Activated B cell treated with CpG ODN at 0.5 μM for 24 hours (primary cell): ENCODE results near the gene ACTR1A. TPM values are rescaled to one million over a fixed set of nuclear protein-coding genes. Genes with fewer than 3 reads are reported as not detected.

ENCODE experiments used
- ATAC-seq: fragments of 200-7000 bp; cut with Tn5 transposase; one replicate; pipeline ENCODE4 v1.10.0; 2021; ENCODE audit warnings: low read depth, mild to moderate bottlenecking, moderate library complexity
- CTCF ChIA-PET: fragments of 350-600 bp; sonication (Branson Sonifier 250); formaldehyde crosslinking; loops from one replicate; lab custom pipeline; 2021; ENCODE audit warnings: antibody characterized with exemption; lab: Charles Lee
- POLR2A ChIA-PET: fragments of 350-600 bp; sonication (Branson Sonifier 250); formaldehyde crosslinking; loops from one replicate; lab custom pipeline; 2021; ENCODE audit warnings: antibody characterized with exemption; lab: Charles Lee
- DNase-seq: peaks from one replicate; pipeline ENCODE4 v3.0.0; 2022
- H3K27ac Mint-ChIP-seq: one replicate; pipeline ENCODE4 v1.8.0; 2020; ENCODE audit warnings: mixed read lengths
- H3K27me3 Mint-ChIP-seq: one replicate; pipeline ENCODE4 v1.8.0; 2021; ENCODE audit warnings: mixed read lengths
- H3K36me3 Mint-ChIP-seq: one replicate; pipeline ENCODE4 v1.8.0; 2021; ENCODE audit warnings: low read depth, mixed read lengths
- H3K4me1 Mint-ChIP-seq: one replicate; pipeline ENCODE4 v1.8.0; 2021; ENCODE audit warnings: mixed read lengths
- H3K4me3 Mint-ChIP-seq: one replicate; pipeline ENCODE4 v1.8.0; 2020; ENCODE audit warnings: mild to moderate bottlenecking, mixed read lengths
- H3K9me3 Mint-ChIP-seq: one replicate; pipeline ENCODE4 v1.8.0; 2020; ENCODE audit warnings: mixed read lengths
- intact Hi-C: fragments of 100-400 bp; cut with micrococcal nuclease; formaldehyde crosslinking; loops from one replicate; pipeline ENCODE4 v1.15.1; 2024
- total RNA-seq: library from RNA; stranded (reverse); gene quantifications from 2 replicates; pipeline ENCODE4 v1.2.3, GENCODE V29; 2022
- TF ChIP-seq, protein P1 (sequence below): fragments of 200-600 bp; IDR thresholded peaks from one replicate; pipeline ENCODE4 v1.8.0; 2022; ENCODE audit warnings: antibody characterized with exemption, mild to moderate bottlenecking

The ACTR1A gene
- total RNA-seq, 1 donor from 2014 or later = 71.9 TPM

DNA sequence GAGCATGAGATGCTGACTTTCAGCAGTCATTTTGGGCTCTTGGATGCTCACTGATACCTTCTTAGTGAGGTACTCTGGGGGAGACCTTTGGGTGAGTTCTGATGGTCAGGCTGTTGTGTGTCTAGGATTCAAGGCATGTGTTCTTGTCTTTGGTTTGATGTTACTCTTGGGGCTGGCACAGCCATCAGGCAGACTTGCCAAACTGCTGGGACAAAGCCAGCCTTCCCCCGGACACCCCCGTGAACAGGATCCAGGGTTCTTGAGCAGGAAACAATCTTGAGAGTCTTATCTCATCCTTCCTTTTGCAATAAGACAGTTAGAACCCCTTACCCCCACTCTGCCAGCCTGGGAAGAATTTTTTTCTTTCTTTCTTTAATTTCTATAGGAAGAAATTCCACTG is 43.5 kb upstream of the ACTR1A start:
- H3K27me3 Mint-ChIP-seq = no peaks in the 10 kb centered on the region
- CTCF ChIA-PET = no interaction called here

DNA sequence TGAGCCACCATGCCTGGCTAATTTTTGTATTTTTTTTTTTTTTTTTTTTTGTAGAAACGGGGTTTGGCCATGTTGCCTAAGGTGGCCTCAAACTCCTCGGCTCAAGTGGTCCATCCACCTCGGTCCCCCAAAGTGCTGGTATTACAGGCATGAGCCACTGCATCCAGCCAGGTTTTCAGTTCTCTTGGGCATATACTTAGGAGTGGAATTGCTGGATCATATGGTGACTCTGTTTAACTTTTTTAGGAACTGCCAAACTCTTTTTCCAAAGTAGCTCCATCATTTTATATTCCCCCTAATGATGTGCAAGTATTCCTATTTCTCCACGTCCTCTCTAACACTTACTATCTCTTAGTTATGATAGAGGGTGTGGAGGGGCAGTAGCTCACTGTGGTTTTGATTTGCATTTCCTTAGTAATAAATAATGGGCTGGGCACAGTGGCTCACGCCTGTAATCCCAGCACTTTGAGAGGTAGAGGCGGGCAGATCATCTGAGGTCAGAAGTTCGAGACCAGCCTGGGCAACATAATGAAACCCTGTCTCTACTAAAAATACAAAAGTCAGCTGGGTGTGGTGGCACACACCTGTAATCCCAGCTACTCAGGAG is 42.9 kb upstream of the ACTR1A start:
- no peak overlapping the region for H3K27ac Mint-ChIP-seq
- H3K4me3 Mint-ChIP-seq = no peak overlapping the region
- no peak for DNase-seq
- intact Hi-C loops = no loop called here
- ChIA-PET POLR2A (no interaction called here), CTCF (no interaction called here)
- peaks cover 7% of the 10 kb centered on the region for H3K36me3 Mint-ChIP-seq
- no peaks in the 10 kb centered on the region for H3K9me3 Mint-ChIP-seq
- H3K4me1 Mint-ChIP-seq = peaks cover 9% of the 10 kb centered on the region
- no peak for ATAC-seq
- TF ChIP-seq, protein P1, sequence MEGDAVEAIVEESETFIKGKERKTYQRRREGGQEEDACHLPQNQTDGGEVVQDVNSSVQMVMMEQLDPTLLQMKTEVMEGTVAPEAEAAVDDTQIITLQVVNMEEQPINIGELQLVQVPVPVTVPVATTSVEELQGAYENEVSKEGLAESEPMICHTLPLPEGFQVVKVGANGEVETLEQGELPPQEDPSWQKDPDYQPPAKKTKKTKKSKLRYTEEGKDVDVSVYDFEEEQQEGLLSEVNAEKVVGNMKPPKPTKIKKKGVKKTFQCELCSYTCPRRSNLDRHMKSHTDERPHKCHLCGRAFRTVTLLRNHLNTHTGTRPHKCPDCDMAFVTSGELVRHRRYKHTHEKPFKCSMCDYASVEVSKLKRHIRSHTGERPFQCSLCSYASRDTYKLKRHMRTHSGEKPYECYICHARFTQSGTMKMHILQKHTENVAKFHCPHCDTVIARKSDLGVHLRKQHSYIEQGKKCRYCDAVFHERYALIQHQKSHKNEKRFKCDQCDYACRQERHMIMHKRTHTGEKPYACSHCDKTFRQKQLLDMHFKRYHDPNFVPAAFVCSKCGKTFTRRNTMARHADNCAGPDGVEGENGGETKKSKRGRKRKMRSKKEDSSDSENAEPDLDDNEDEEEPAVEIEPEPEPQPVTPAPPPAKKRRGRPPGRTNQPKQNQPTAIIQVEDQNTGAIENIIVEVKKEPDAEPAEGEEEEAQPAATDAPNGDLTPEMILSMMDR = no peak
- H3K27me3 Mint-ChIP-seq = no peaks in the 10 kb centered on the region

More for the DNA sequence above, 43.5 kb upstream of the ACTR1A start:
- Mint-ChIP-seq H3K4me3 (no peak overlapping the region), H3K36me3 (peaks cover 11% of the 10 kb centered on the region), H3K9me3 (no peaks in the 10 kb centered on the region), H3K4me1 (peaks cover 9% of the 10 kb centered on the region), H3K27ac (no peak overlapping the region)
- POLR2A ChIA-PET = no interaction called here
- ATAC-seq (no peak), DNase-seq (no peak)
- intact Hi-C loops = no loop called here
- TF ChIP-seq, protein P1 = no peak

DNA sequence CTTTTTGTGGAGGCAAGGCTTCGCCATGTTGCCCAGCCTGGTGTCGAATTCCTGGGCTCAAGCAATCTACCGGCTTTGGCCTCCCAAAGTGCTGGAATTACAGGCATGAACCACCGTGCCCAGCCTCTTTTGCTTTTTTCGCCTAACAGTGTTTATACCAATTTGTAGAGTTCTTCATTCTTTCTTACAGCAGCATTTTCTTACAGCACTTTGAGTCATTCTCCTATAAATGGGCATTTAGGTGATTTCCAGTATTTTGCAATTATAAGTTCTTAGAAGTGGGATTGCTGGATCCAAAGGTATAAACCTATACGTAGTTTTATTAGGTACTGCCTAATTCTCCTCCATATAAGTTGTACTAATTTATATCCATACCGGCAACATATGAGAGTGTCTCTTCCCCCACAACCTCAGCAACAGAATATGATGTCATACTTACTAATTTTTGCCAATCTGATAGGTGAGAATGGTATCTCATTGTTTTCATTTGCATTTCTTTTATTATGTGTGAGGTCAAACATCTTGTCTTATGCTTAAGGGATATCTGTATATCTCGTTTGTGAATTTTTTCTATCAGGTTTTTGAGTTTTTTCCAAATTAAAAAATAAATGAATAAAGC is 40.4 kb upstream of the ACTR1A start:
- ChIA-PET CTCF (no interaction called here), POLR2A (no interaction called here)
- no peak for DNase-seq
- ATAC-seq = no peak
- intact Hi-C loops = no loop called here
- Mint-ChIP-seq H3K4me1 (peaks cover 17% of the 10 kb centered on the region), H3K4me3 (no peak overlapping the region), H3K27me3 (no peaks in the 10 kb centered on the region), H3K27ac (no peak overlapping the region), H3K9me3 (no peaks in the 10 kb centered on the region), H3K36me3 (no peaks in the 10 kb centered on the region)
- TF ChIP-seq, protein P1 = no peak

DNA sequence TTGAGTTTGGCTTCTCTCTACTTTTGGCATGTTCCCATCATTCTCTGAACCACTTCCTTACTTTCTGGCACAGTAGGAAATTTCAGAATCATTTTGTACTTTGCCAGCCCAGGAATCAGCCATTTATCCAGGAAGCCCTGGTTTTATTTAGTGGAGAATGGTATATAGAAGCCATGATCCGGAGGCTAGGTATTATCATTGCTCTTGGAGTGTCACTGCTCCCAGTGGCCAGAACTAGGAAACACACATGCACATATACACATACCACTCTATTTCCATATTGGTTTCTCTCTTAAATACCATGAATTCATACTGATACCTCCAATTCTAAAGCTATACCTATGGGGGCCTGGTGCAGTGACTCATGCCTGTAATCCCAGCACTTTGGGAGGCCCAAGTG is 37.5 kb upstream of the ACTR1A start:
- Mint-ChIP-seq H3K9me3 (no peaks in the 10 kb centered on the region), H3K27ac (no peak overlapping the region), H3K4me3 (no peak overlapping the region), H3K36me3 (peaks cover 4% of the 10 kb centered on the region), H3K27me3 (no peaks in the 10 kb centered on the region), H3K4me1 (peaks cover 21% of the 10 kb centered on the region)
- DNase-seq = no peak
- intact Hi-C loops = no loop called here
- CTCF ChIA-PET = no interaction called here
- TF ChIP-seq, protein P1 = no peak
- peak; percentile 42 for ATAC-seq
- POLR2A ChIA-PET = no interaction called here

DNA sequence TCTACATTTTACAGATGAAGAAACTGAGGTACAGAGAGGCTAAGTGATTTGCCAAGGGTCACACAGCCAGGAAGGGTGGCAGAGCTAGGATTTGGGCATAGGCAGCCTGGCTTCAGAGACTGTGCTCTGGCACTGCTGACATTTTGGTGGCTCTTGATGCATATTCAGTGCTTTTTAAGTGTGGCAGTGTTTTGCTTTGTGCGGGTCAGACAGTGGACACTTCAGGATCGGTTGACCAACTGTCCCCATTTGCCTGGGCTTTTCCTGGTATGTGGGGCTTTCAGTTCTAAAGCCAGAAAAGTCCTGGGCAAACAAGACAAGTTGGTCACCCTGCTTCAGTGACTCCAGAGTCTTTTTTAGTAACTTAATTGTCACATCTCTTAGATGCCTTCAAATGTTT is 36.3 kb upstream of the ACTR1A start:
- Mint-ChIP-seq H3K9me3 (no peaks in the 10 kb centered on the region), H3K27me3 (no peaks in the 10 kb centered on the region), H3K4me3 (no peak overlapping the region), H3K36me3 (peaks cover 6% of the 10 kb centered on the region), H3K27ac (no peak overlapping the region), H3K4me1 (peaks cover 19% of the 10 kb centered on the region)
- DNase-seq = no peak
- ATAC-seq = no peak
- CTCF ChIA-PET = no interaction called here
- POLR2A ChIA-PET = no interaction called here
- TF ChIP-seq, protein P1 = no peak
- intact Hi-C loops = no loop called here
